PC-3 (cell line): ENCODE results near the gene TRIM61. TPM values are rescaled to one million over a fixed set of nuclear protein-coding genes. Genes with fewer than 3 reads are reported as not detected.
A peak's percentile ranks its signal among the peaks of the same experiment; 100 is the strongest.
"Not testable (repeated sequence)": the region's sequence is repeated elsewhere in the genome, so short reads cannot be mapped to it uniquely, and the experiment has no call there.

Experiments used
- ATAC-seq: fragments of 200-7000 bp; cut with Tn5 transposase; 2 replicates; pipeline ENCODE4 v1.9.1; 2020; ENCODE audit warnings: mild to moderate bottlenecking, moderate library complexity
- BruUV-seq: library from RNA; stranded (reverse); fragments of 400-500 nt; replicated peaks from 2 replicates; lab custom pipeline; 2021; lab: Mats Ljungman, UMichigan
- CTCF ChIA-PET: fragments of 300-600 bp; sonication (Branson Sonifier 250); formaldehyde crosslinking; loops from one replicate; lab custom pipeline; 2022; ENCODE audit warnings: antibody characterized with exemption; lab: Charles Lee
- POLR2A ChIA-PET: fragments of 300-600 bp; sonication (Branson Sonifier 250); formaldehyde crosslinking; loops from one replicate; lab custom pipeline; 2022; ENCODE audit warnings: antibody characterized with exemption; ENCODE audit not compliant: unreplicated experiment; lab: Charles Lee
- DNase-seq: peaks from one replicate; pipeline ENCODE4 v3.0.0-alpha.2; 2015
- H2AFZ ChIP-seq: fragments of 300-600 bp; sonication (generic); 2 replicates; pipeline ENCODE4 v1.6.0; 2016; ENCODE audit warnings: antibody characterized with exemption, low read length
- H3F3A ChIP-seq: fragments of 300-600 bp; sonication (generic); one replicate; pipeline ENCODE4 v1.6.0; 2017; ENCODE audit warnings: antibody characterized with exemption, low read length, control low read depth, mild to moderate bottlenecking; ENCODE audit not compliant: unreplicated experiment
- H3K27ac ChIP-seq: fragments of 300-600 bp; sonication (generic); 2 replicates; pipeline ENCODE4 v1.5.1; 2016; ENCODE audit warnings: mild to moderate bottlenecking, low read length
- H3K27me3 ChIP-seq: fragments of 300-600 bp; sonication (generic); 2 replicates; pipeline ENCODE4 v1.6.1; 2016; ENCODE audit warnings: low read length, mixed read lengths
- H3K36me3 ChIP-seq: fragments of 300-600 bp; sonication (generic); 2 replicates; pipeline ENCODE4 v1.6.1; 2016; ENCODE audit warnings: low read depth, mixed run types, low read length, mixed read lengths
- H3K4me1 ChIP-seq: fragments of 300-600 bp; sonication (generic); 2 replicates; pipeline ENCODE4 v1.5.1; 2016; ENCODE audit warnings: low read length; ENCODE audit not compliant: insufficient read depth
- H3K4me2 ChIP-seq: fragments of 300-600 bp; sonication (generic); 2 replicates; pipeline ENCODE4 v1.6.0; 2016; ENCODE audit warnings: low read length
- H3K4me3 ChIP-seq: fragments of 300-600 bp; sonication (generic); 2 replicates; pipeline ENCODE4 v1.5.1; 2016; ENCODE audit warnings: mild to moderate bottlenecking, low read length, mixed read lengths
- H3K79me2 ChIP-seq: fragments of 300-600 bp; sonication (generic); 2 replicates; pipeline ENCODE4 v1.6.1; 2017; ENCODE audit warnings: low read length, mixed read lengths
- H3K9ac ChIP-seq: fragments of 300-600 bp; sonication (generic); 2 replicates; pipeline ENCODE4 v1.6.0; 2016; ENCODE audit warnings: mild to moderate bottlenecking, low read length
- H3K9me2 ChIP-seq: fragments of 300-600 bp; sonication (generic); replicated peaks from 2 replicates; pipeline ENCODE4 v1.6.1; 2016; ENCODE audit warnings: mixed run types, low read length, mixed read lengths
- H3K9me3 ChIP-seq: fragments of 300-600 bp; sonication (generic); 2 replicates; pipeline ENCODE4 v1.6.1; 2016; ENCODE audit warnings: low read length, mixed read lengths
- H4K20me1 ChIP-seq: fragments of 300-600 bp; sonication (generic); 2 replicates; pipeline ENCODE4 v1.6.1; 2016; ENCODE audit warnings: low read length, mixed read lengths
- CTCF ChIP-seq: fragments of 300-600 bp; sonication (generic); conservative IDR thresholded peaks from 2 replicates; pipeline ENCODE4 v1.5.1; 2017; ENCODE audit warnings: antibody characterized with exemption, low read depth, mild to moderate bottlenecking, low read length
- EZH2 ChIP-seq: fragments of 300-600 bp; sonication (generic); IDR thresholded peaks from one replicate; pipeline ENCODE4 v1.6.1; 2017; ENCODE audit warnings: antibody characterized with exemption, mild to moderate bottlenecking, low read length; ENCODE audit not compliant: unreplicated experiment
- EZH2phosphoT487 ChIP-seq: fragments of 300-600 bp; sonication (generic); IDR thresholded peaks from 2 replicates; pipeline ENCODE4 v1.6.1; 2018; ENCODE audit warnings: mild to moderate bottlenecking, antibody characterized with exemption, low read length, borderline replicate concordance
- intact Hi-C: fragments of 100-400 bp; cut with micrococcal nuclease; formaldehyde crosslinking; loops from 2 replicates; pipeline ENCODE4 v1.9.0; 2023
- total RNA-seq: library from RNA; depleted of rRNA; stranded (reverse); fragments of >200 nt; gene quantifications from 2 replicates; pipeline ENCODE4 v1.2.3, GENCODE V29; 2014

Gene TRIM61
- total RNA-seq, 1 experiment from 2014 or later: not detected

DNA sequence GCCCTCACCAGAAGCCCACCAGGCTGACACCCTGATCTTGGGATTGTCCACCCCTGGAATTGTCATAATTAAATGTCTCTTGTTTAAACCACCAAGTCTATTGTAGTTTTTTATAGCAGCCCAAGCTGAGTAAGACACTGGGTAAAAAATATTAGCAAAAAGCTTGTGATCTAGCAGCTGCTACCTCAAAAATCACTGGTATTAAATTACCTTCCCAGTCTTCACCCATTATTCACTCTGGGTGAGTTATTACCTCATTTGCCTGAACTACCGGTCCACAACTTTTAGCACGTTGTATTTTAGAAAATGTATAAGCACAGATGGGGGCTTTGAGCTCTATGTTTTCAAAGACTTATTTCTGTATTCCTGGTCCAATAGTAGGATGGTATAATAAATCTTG is 12.0 kb upstream of the TRIM61 start:
- 0 out of 2 replicates have a peak, but pooled peaks cover 3% of the 10 kb centered on the region for H3K27me3 ChIP-seq
- no peaks in the 10 kb centered on the region for H3K9me3 ChIP-seq
- no peaks in the 10 kb centered on the region for H3F3A ChIP-seq
- H3K79me2 ChIP-seq: no peaks in the 10 kb centered on the region
- no peak overlapping the region for H3K4me3 ChIP-seq
- CTCF ChIA-PET: no interaction called here
- POLR2A ChIA-PET: no interaction called here
- H3K4me2 ChIP-seq: no peak overlapping the region
- ATAC-seq: no peak
- H4K20me1 ChIP-seq: no peaks in the 10 kb centered on the region
- H2AFZ ChIP-seq: no peak overlapping the region
- H3K4me1 ChIP-seq: no peaks in the 10 kb centered on the region
- TF ChIP-seq EZH2phosphoT487 (no peak), EZH2 (no peak), CTCF (no peak)
- no peak overlapping the region for H3K27ac ChIP-seq
- no peak overlapping the region for H3K9ac ChIP-seq
- no peak for DNase-seq
- intact Hi-C loops: no loop called here
- no peaks in the 10 kb centered on the region for H3K9me2 ChIP-seq
- BruUV-seq: no TSS peak
- no peaks in the 10 kb centered on the region for H3K36me3 ChIP-seq

DNA sequence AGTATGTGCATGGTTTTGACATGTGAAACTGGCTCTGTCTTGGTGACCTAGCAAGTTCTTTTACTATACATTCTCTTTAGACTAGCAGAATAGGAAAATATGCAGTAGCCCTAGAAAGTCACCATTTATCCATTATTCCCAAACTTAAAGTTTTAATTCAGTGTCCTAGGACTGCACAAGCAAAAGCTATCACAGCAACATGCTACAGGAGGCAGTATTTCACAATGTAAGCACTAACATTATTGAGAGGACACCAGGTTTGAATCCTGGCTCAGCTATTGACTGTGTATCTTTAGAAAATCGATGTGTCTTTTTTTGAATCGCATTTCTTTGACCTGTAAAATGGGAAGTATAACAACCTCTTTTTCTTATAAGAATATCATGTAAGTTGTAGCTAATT is 5.5 kb downstream of the TRIM61 start:
- ATAC-seq, CTCF ChIA-PET, H3K27ac ChIP-seq, H2AFZ ChIP-seq, H3K36me3 ChIP-seq, H4K20me1 ChIP-seq, H3K27me3 ChIP-seq, H3K79me2 ChIP-seq, DNase-seq, H3K4me2 ChIP-seq, POLR2A ChIA-PET, H3K4me1 ChIP-seq, intact Hi-C loops, H3K9ac ChIP-seq, H3K9me2 ChIP-seq, H3K4me3 ChIP-seq, H3F3A ChIP-seq, H3K9me3 ChIP-seq, BruUV-seq: not testable (repeated sequence)

- DNase-seq: peak; percentile 48
- no peak overlapping the region for H2AFZ ChIP-seq
- no peak overlapping the region for H3K27ac ChIP-seq
- H3K79me2 ChIP-seq: no peaks in the 10 kb centered on the region
- H3F3A ChIP-seq: no peaks in the 10 kb centered on the region
- CTCF ChIA-PET: no interaction called here
- TF ChIP-seq EZH2phosphoT487: no peak
- TF ChIP-seq EZH2: no peak
- no peak for TF ChIP-seq CTCF
- no peaks in the 10 kb centered on the region for H3K9me2 ChIP-seq
- POLR2A ChIA-PET: no interaction called here
- peaks cover 3% of the 10 kb centered on the region; the same call in 1 of the 2 replicates for H3K4me1 ChIP-seq
- no TSS peak for BruUV-seq
- H3K4me3 ChIP-seq: no peak overlapping the region
- intact Hi-C loops: no loop called here
- no peaks in the 10 kb centered on the region for H3K27me3 ChIP-seq
- no peak for ATAC-seq
- no peak overlapping the region for H3K9ac ChIP-seq
- no peak overlapping the region for H3K4me2 ChIP-seq
- no peaks in the 10 kb centered on the region for H3K9me3 ChIP-seq
- H3K36me3 ChIP-seq: no peaks in the 10 kb centered on the region
- H4K20me1 ChIP-seq: no peaks in the 10 kb centered on the region
Observed at GRCh38 chr4:164959896-164960295, 17.6 kb downstream of the TRIM61 start.

GRCh38 chr4:164959421-164959820 is 18.0 kb downstream of the TRIM61 start:
- H3K9me2 ChIP-seq, H3K36me3 ChIP-seq, H3K9ac ChIP-seq, H3K4me3 ChIP-seq, H3K27me3 ChIP-seq, H3F3A ChIP-seq, H3K4me2 ChIP-seq, H2AFZ ChIP-seq, H3K9me3 ChIP-seq, H3K27ac ChIP-seq, H3K79me2 ChIP-seq, H4K20me1 ChIP-seq, ATAC-seq, intact Hi-C loops, CTCF ChIA-PET, DNase-seq, POLR2A ChIA-PET, BruUV-seq, H3K4me1 ChIP-seq: not testable (repeated sequence)
